SU-DHL-6 (cell line): ENCODE data around the gene F2RL3.
"Not testable (repeated sequence)": the region's sequence is repeated elsewhere in the genome, so short reads cannot be mapped to it uniquely, and the experiment has no call there.

ENCODE experiments used
- H2AFZ ChIP-seq: fragments of 200-600 bp; sonication (generic); 2 replicates; pipeline ENCODE4 v1.6.1; 2014; ENCODE audit warnings: low read depth, mild to moderate bottlenecking, moderate library complexity, mixed read lengths, antibody characterized with exemption, low read length; ENCODE audit not compliant: severe bottlenecking
- H3F3A ChIP-seq: fragments of 200-600 bp; shearing (Covaris generic); 2 replicates; pipeline ENCODE4 v1.6.0; 2016; ENCODE audit warnings: antibody characterized with exemption, mild to moderate bottlenecking; ENCODE audit not compliant: insufficient read depth
- H3K27ac ChIP-seq: fragments of 200-600 bp; sonication (generic); 2 replicates; pipeline ENCODE4 v1.5.1; 2016; ENCODE audit warnings: low read depth, mild to moderate bottlenecking, low read length, moderate library complexity, mixed read lengths
- H3K27me3 ChIP-seq: fragments of 200-600 bp; sonication (generic), shearing (Covaris generic); 2 replicates; pipeline ENCODE4 v1.6.0; 2014; ENCODE audit warnings: mild to moderate bottlenecking, low read length
- H3K36me3 ChIP-seq: fragments of 200-600 bp; sonication (generic); 2 replicates; pipeline ENCODE4 v1.6.1; 2014; ENCODE audit warnings: mild to moderate bottlenecking, low read length, mixed read lengths
- H3K4me2 ChIP-seq: fragments of 300-600, 200-600 bp; shearing (Covaris generic), sonication (generic); 2 replicates; pipeline ENCODE4 v1.6.0; 2014; ENCODE audit warnings: low read length, low read depth, mild to moderate bottlenecking; ENCODE audit not compliant: poor library complexity, severe bottlenecking
- H3K4me3 ChIP-seq: fragments of 200-600 bp; sonication (generic); 2 replicates; pipeline ENCODE4 v1.5.1; 2014; ENCODE audit warnings: antibody characterized with exemption, low read length, mild to moderate bottlenecking, mixed read lengths; ENCODE audit not compliant: insufficient read depth, poor library complexity, severe bottlenecking
- H3K79me2 ChIP-seq: fragments of 200-600 bp; sonication (generic); 2 replicates; pipeline ENCODE4 v1.6.1; 2014; ENCODE audit warnings: mild to moderate bottlenecking, low read length, moderate library complexity; ENCODE audit not compliant: insufficient read depth
- H3K9ac ChIP-seq: fragments of 200-600 bp; sonication (generic); 2 replicates; pipeline ENCODE4 v1.7.0; 2014; ENCODE audit warnings: mild to moderate bottlenecking, low read length
- H3K9me2 ChIP-seq: fragments of 200-600 bp; sonication (generic); replicated peaks from 2 replicates; pipeline ENCODE4 v1.6.1; 2014; ENCODE audit warnings: low read length; ENCODE audit not compliant: insufficient read depth
- H3K9me3 ChIP-seq: fragments of 200-600 bp; sonication (generic); 2 replicates; pipeline ENCODE4 v1.6.1; 2014; ENCODE audit warnings: low read length, mixed read lengths; ENCODE audit not compliant: insufficient read depth
- H4K20me1 ChIP-seq: fragments of 200-600 bp; sonication (generic); 2 replicates; pipeline ENCODE4 v1.6.1; 2014; ENCODE audit warnings: low read depth, mild to moderate bottlenecking, antibody characterized with exemption, low read length, moderate library complexity, mixed read lengths
- EZH2phosphoT487 ChIP-seq: fragments of 200-600 bp; sonication (generic), shearing (Covaris generic); conservative IDR thresholded peaks from 2 replicates; pipeline ENCODE4 v1.6.1; 2018; ENCODE audit warnings: mild to moderate bottlenecking, antibody characterized with exemption, low read length, moderate library complexity, mixed read lengths
- TF ChIP-seq, protein P1 (sequence below): fragments of 200-600 bp; sonication (generic); IDR thresholded peaks from one replicate; pipeline ENCODE4 v1.5.1; 2017; ENCODE audit warnings: antibody characterized with exemption, mild to moderate bottlenecking, low read length, moderate library complexity; ENCODE audit not compliant: insufficient read depth, poor library complexity, severe bottlenecking

The F2RL3 gene

DNA sequence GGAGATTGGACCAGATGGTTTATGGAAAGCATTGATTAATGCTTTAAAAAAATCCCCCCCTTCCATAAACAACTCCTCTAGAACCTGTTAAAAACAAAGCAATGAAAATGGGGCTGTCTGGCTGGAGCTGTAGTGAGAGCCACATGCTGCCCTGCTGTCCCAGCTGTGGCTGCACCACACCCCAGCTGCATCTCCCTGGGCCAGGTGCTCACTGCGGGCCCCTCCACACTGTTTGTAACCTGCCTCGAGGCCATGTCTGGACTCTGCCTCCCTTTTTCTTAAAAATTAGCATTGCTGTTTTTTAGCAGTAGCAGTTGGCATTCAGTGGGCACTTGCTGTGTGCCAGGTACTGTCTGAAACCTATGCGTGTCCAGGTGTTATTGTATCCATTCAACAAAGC is 15.2 kb upstream of the F2RL3 start:
- Histone ChIP-seq H3K4me2 (no peak overlapping the region), H3K4me3 (no peak overlapping the region), H3F3A (no peaks in the 10 kb centered on the region), H3K79me2 (no peaks in the 10 kb centered on the region), H3K27ac (no peak overlapping the region), H3K9ac (no peak overlapping the region), H3K36me3 (no peaks in the 10 kb centered on the region), H3K9me2 (no peaks in the 10 kb centered on the region), H2AFZ (no peak overlapping the region), H3K9me3 (no peaks in the 10 kb centered on the region), H3K27me3 (no peaks in the 10 kb centered on the region), H4K20me1 (no peaks in the 10 kb centered on the region)
- no peak for TF ChIP-seq EZH2phosphoT487
- TF ChIP-seq, protein P1, sequence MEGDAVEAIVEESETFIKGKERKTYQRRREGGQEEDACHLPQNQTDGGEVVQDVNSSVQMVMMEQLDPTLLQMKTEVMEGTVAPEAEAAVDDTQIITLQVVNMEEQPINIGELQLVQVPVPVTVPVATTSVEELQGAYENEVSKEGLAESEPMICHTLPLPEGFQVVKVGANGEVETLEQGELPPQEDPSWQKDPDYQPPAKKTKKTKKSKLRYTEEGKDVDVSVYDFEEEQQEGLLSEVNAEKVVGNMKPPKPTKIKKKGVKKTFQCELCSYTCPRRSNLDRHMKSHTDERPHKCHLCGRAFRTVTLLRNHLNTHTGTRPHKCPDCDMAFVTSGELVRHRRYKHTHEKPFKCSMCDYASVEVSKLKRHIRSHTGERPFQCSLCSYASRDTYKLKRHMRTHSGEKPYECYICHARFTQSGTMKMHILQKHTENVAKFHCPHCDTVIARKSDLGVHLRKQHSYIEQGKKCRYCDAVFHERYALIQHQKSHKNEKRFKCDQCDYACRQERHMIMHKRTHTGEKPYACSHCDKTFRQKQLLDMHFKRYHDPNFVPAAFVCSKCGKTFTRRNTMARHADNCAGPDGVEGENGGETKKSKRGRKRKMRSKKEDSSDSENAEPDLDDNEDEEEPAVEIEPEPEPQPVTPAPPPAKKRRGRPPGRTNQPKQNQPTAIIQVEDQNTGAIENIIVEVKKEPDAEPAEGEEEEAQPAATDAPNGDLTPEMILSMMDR: no peak

DNA sequence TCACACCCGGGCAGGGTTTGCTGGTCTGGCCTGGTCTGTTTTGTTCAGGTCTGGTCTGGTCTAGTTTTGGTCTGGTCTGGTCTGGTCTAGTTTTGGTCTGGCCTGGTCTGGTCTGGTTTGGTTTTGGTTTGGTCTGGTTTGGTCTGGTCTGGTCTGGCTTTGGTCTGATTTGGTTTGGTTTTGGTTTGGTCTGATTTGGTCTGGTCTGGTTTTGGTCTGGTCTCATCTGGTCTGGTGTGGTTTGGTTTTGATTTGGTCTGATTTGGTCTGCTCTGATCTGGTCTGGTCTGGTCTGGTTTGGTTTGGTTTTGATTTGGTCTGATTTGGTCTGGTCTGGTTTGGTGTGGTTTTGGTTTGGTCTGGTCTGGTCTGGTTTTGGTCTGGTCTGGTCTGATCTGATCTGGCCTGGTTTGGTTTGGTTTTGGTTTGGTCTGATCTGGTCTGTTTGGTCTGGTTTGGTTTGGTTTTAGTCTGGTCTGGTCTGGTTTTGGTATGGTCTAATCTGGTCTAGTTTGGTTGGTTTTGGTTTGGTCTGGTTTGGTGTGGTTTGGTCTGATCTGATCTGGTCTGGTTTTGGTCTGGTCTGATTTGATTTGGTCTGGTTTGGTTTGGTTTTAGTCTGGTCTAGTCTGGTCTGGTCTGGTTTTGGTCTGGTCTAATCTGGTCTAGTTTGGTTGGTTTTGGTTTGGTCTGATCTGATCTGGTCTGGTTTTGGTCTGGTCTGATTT is 14.4 kb upstream of the F2RL3 start:
- no peaks in the 10 kb centered on the region for H4K20me1 ChIP-seq
- no peaks in the 10 kb centered on the region for H3K79me2 ChIP-seq
- H2AFZ ChIP-seq: no peak overlapping the region
- H3K9me2 ChIP-seq: no peaks in the 10 kb centered on the region
- no peak overlapping the region for H3K4me3 ChIP-seq
- H3K9me3 ChIP-seq: no peaks in the 10 kb centered on the region
- no peaks in the 10 kb centered on the region for H3F3A ChIP-seq
- no peak overlapping the region for H3K4me2 ChIP-seq
- H3K36me3 ChIP-seq: no peaks in the 10 kb centered on the region
- no peaks in the 10 kb centered on the region for H3K27me3 ChIP-seq
- TF ChIP-seq, protein P1: no peak
- no peak for TF ChIP-seq EZH2phosphoT487
- H3K9ac ChIP-seq: no peak overlapping the region
- no peak overlapping the region for H3K27ac ChIP-seq

DNA sequence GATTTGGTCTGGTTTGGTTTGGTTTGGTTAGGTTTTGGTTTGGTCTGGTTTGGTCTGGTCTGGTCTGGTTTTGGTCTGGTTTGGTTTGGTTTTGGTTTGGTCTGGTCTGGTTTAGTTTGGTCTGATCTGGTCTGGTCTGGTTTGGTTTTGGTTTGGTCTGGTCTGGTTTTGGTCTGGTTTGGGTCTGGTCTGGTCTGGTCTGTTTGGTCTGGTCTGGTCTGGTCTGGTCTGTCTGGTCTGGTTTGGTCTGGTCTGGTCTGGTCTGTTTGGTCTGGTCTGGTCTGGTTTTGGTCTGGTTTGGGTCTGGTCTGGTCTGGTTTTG is 13.9 kb upstream of the F2RL3 start:
- H2AFZ ChIP-seq, H3K9me2 ChIP-seq, H3K9me3 ChIP-seq, H3K9ac ChIP-seq, H3K27ac ChIP-seq, H3K27me3 ChIP-seq, H3K79me2 ChIP-seq, H4K20me1 ChIP-seq, H3K4me2 ChIP-seq, H3K4me3 ChIP-seq, H3K36me3 ChIP-seq, H3F3A ChIP-seq: not testable (repeated sequence)

DNA sequence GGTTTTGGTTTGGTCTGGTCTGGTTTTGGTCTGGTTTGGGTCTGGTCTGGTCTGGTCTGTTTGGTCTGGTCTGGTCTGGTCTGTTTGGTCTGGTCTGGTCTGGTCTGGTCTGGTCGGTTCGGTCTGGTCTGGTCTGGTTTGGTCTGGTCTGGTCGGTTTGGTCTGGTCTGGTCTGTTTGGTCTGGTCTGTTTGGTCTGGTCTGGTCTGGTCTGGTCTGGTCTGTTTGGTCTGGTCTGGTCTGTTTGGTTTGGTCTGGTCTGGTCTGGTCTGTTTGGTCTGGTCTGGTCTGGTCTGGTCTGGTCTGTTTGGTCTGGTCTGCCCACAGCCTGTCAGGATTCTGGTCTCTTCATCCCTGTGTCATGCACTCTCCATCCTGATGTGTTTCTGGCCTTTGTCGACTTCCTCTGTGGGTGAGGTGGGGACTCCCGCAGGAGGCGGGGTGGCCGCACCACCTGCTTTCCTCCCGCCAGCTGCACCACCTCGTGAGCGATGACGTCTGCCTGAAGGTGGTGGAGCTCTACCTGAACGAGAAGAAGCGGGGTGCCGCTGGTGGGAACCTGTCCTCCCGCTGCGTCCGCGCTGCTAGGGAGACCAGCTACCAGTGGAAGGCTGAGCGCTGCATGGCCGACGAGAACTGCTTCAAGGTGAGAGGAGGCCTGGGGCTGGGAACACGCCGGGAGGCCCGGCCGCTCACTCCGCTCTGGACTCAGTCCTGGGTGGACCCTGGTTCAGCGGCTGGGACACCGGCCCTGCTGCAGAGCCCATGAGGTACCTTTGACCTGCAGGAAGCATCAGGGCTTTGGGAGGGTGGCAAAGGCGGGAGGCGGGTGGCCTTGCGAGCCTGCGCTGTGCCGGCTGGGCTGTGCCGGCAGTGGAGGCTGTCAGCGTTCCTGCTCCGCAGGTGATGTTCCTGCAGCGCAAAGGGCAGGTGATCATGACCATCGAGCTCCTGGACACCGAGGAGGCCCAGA is 12.9 kb upstream of the F2RL3 start:
- Histone ChIP-seq H3K27ac (no peak overlapping the region), H3K4me3 (no peak overlapping the region), H3K9ac (no peak overlapping the region), H3K79me2 (no peaks in the 10 kb centered on the region), H3K9me3 (no peaks in the 10 kb centered on the region), H3F3A (no peaks in the 10 kb centered on the region), H3K4me2 (no peak overlapping the region), H2AFZ (no peak overlapping the region), H3K27me3 (no peaks in the 10 kb centered on the region), H3K9me2 (no peaks in the 10 kb centered on the region), H3K36me3 (no peaks in the 10 kb centered on the region), H4K20me1 (no peaks in the 10 kb centered on the region)
- no peak for TF ChIP-seq EZH2phosphoT487
- TF ChIP-seq, protein P1: no peak
